ENCODE measurements around the gene SEM1.
"Not testable (repeated sequence)": the region's sequence is repeated elsewhere in the genome, so short reads cannot be mapped to it uniquely, and the experiment has no call there.

Gene SEM1

GRCh38 chr7:96645084-96645483, 64.6 kb downstream of the SEM1 start:
- H3K4me3 ChIP-seq (ENCODE audit: low read length) = no peak overlapping the region
- no peak for DNase-seq (ENCODE audit: low read depth)
- TF ChIP-seq CTCF (IDR thresholded peaks at IDR 0.05; ENCODE audit: insufficient read depth, low read depth, low read length, missing control alignments) = no peak

DNA sequence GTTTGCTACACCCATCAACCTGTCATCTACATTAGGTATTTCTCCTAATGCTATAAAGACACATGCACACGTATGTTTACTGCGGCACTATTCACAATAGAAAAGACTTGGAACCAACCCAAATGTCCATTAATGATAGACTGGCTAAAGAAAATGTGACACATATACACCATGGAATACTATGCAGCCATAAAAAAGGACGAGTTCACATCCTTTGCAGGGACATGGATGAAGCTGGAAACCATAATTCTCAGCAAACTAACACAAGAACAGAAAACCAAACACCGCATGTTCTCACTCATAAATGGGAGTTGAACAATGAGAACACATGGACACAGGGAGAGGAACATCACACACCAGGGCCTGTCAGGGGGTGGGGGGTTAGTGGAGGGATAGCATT, 66.2 kb downstream of the SEM1 start:
- DNase-seq (ENCODE audit: low read depth); H3K4me3 ChIP-seq (ENCODE audit: low read length): not testable (repeated sequence)

GRCh38 chr7:96640054-96640453, 69.6 kb downstream of the SEM1 start:
- no peak for TF ChIP-seq CTCF (IDR thresholded peaks at IDR 0.05; ENCODE audit: insufficient read depth, low read depth, low read length, missing control alignments)
- H3K4me3 ChIP-seq (ENCODE audit: low read length) = no peak overlapping the region
- DNase-seq (ENCODE audit: low read depth) = peak; percentile 11

Data from epithelial cell of esophagus (primary cell).